ENCODE measurements around the gene BEGAIN. TPM values are rescaled to one million over a fixed set of nuclear protein-coding genes. Genes with fewer than 3 reads are reported as not detected.

The BEGAIN gene
- total RNA-seq, 3 donors from 2014 or later (not counting 1 experiment from before 2014, with no cell fraction given) = 0.11 to 1.3 TPM; not detected in 1

DNA sequence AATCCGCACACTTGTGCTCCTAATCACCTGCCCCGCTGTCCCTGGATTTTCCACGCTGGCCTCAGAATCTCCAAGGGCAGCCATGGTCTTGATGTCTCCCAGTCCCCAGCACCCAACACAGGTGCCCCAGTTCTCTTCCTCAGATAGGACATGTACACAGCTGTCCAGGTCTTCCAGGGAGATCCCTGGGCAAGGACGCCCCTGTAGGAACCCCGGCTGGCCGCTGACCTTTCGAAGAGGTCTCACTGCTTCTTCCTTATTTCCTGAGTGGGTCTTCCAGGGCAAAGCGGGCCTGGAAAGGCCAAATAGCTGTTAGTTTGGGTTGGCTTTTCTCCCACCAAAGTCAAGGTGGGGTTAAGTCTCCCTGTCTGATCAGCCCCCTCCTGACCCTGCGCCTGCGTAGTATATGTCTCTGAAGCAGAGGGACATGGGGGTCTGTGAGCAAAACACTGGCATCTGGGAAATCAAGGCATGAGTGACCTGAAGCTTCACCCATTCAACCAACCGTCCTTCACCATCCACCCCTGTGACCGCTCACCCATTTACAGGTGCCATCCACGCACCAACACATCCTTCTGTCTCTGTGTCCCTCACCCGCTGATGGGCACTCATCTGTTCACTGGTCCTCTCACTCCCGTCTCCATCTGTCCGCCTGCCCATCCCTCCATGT is 4.6 kb downstream of the BEGAIN start:
- no peak for TF ChIP-seq CTCF (IDR thresholded peaks at IDR 0.05)
- Mint-ChIP-seq H3K36me3 (no peaks in the 10 kb centered on the region), H3K4me3 (no peak overlapping the region), H3K27ac (no peak overlapping the region), H3K9me3 (no peaks in the 10 kb centered on the region), H3K4me1 (no peaks in the 10 kb centered on the region), H3K27me3 (ENCODE audit: low read depth in 2 of 2) (peaks cover 9 to 20% of the 10 kb centered on the region in 2 donors)
- intact Hi-C loops (cut with micrococcal nuclease) = no loop called here
- Histone ChIP-seq H3K36me3 (ENCODE audit: control insufficient read depth, insufficient read depth, low read length) (no peaks in the 10 kb centered on the region), H3K4me3 (ENCODE audit: low read length) (no peak overlapping the region), H3K9me3 (ENCODE audit: control insufficient read depth, insufficient read depth, low read length) (peaks cover 4% of the 10 kb centered on the region), H3K27ac (ENCODE audit: low read length) (no peak overlapping the region), H3K27me3 (ENCODE audit: control insufficient read depth, insufficient read depth, low read length) (peaks cover 9% of the 10 kb centered on the region), H3K4me1 (ENCODE audit: control insufficient read depth, insufficient read depth, low read length) (peaks cover 6% of the 10 kb centered on the region)
- WGBS (ENCODE audit: insufficient coverage) = 94% methylated on average over 16 of the region's 16 CpGs
- DNase-seq = no peak
- no peak for ATAC-seq

GRCh38 chr14:100581228-100582145 is 5.7 kb downstream of the BEGAIN start:
- Mint-ChIP-seq H3K4me1 (no peaks in the 10 kb centered on the region), H3K27ac (no peak overlapping the region), H3K4me3 (no peak overlapping the region), H3K9me3 (no peaks in the 10 kb centered on the region), H3K27me3 (ENCODE audit: low read depth in 2 of 2) (peaks cover 9 to 17% of the 10 kb centered on the region in 2 donors), H3K36me3 (no peaks in the 10 kb centered on the region)
- Histone ChIP-seq H3K36me3 (ENCODE audit: control insufficient read depth, insufficient read depth, low read length) (no peaks in the 10 kb centered on the region), H3K27ac (ENCODE audit: low read length) (no peak overlapping the region), H3K27me3 (ENCODE audit: control insufficient read depth, insufficient read depth, low read length) (peaks cover 8% of the 10 kb centered on the region), H3K4me3 (ENCODE audit: low read length) (no peak overlapping the region), H3K4me1 (ENCODE audit: control insufficient read depth, insufficient read depth, low read length) (peaks cover 4% of the 10 kb centered on the region), H3K9me3 (ENCODE audit: control insufficient read depth, insufficient read depth, low read length) (peaks cover 4% of the 10 kb centered on the region)
- no peak for TF ChIP-seq CTCF (IDR thresholded peaks at IDR 0.05)
- ATAC-seq = no peak
- WGBS (ENCODE audit: insufficient coverage) = 86% methylated on average over 28 of the region's 28 CpGs
- intact Hi-C loops (cut with micrococcal nuclease) = no loop called here
- DNase-seq = no peak

- no peak overlapping the region for H3K4me3 Mint-ChIP-seq
- ATAC-seq (no peak), DNase-seq (no peak)
- Histone ChIP-seq H3K4me1 (ENCODE audit: control insufficient read depth, insufficient read depth, low read length) (no peaks in the 10 kb centered on the region), H3K36me3 (ENCODE audit: control insufficient read depth, insufficient read depth, low read length) (no peaks in the 10 kb centered on the region), H3K4me3 (ENCODE audit: low read length) (no peak overlapping the region), H3K27me3 (ENCODE audit: control insufficient read depth, insufficient read depth, low read length) (no peaks in the 10 kb centered on the region), H3K9me3 (ENCODE audit: control insufficient read depth, insufficient read depth, low read length) (peaks cover 4% of the 10 kb centered on the region), H3K27ac (ENCODE audit: low read length) (no peak overlapping the region)
- no peak overlapping the region for H3K27ac Mint-ChIP-seq
- H3K4me1 Mint-ChIP-seq = no peaks in the 10 kb centered on the region
- intact Hi-C loops (cut with micrococcal nuclease) = no loop called here
- no peak for TF ChIP-seq CTCF (IDR thresholded peaks at IDR 0.05)
- 94% methylated on average over 14 of the region's 14 CpGs for WGBS (ENCODE audit: insufficient coverage)
- peaks cover 9 to 15% of the 10 kb centered on the region in 2 donors for H3K27me3 Mint-ChIP-seq (ENCODE audit: low read depth in 2 of 2)
- no peaks in the 10 kb centered on the region for H3K36me3 Mint-ChIP-seq
- H3K9me3 Mint-ChIP-seq = no peaks in the 10 kb centered on the region
Observed at GRCh38 chr14:100580316-100581227, 6.6 kb downstream of the BEGAIN start.

Data from natural killer cell (primary cell).